ENCODE results near the gene SMKR1. TPM values are rescaled to one million over a fixed set of nuclear protein-coding genes. Genes with fewer than 3 reads are reported as not detected.

Gene SMKR1
- total and polyA plus RNA-seq, 2 experiments from 2014 or later = 3.6 TPM; not detected in 1

DNA sequence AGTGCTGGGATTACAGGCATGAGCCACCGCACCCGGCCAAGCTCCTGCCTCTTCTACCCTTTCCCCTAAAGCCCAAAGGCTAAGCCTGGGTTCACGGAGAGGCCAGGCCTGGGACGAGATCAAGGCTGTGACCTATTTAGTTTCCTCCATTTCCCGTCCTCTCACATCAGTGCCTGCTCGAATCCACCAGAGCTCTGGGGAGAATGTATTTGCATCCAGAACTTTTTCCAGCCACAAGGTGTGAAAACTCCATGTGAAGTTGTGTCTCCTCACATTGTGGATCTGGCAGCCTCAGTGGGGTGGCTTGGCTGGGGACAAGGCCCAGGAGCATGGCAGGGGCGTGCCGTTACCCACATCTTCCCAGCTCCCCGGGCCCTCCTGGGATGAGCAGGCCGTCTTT is 38.0 kb downstream of the SMKR1 start:
- DNase-seq (ENCODE audit: low read depth in 1 of 2, low spot score in 1 of 2) = no peak
- Histone ChIP-seq H3K9me3 (ENCODE audit: low read depth) (no peaks in the 10 kb centered on the region), H3K4me3 (no peak overlapping the region), H3K36me3 (no peaks in the 10 kb centered on the region), H3K27ac (no peak overlapping the region), H3K4me1 (ENCODE audit: low read depth) (no peaks in the 10 kb centered on the region), H3K27me3 (no peaks in the 10 kb centered on the region)
- TF ChIP-seq, protein P1, sequence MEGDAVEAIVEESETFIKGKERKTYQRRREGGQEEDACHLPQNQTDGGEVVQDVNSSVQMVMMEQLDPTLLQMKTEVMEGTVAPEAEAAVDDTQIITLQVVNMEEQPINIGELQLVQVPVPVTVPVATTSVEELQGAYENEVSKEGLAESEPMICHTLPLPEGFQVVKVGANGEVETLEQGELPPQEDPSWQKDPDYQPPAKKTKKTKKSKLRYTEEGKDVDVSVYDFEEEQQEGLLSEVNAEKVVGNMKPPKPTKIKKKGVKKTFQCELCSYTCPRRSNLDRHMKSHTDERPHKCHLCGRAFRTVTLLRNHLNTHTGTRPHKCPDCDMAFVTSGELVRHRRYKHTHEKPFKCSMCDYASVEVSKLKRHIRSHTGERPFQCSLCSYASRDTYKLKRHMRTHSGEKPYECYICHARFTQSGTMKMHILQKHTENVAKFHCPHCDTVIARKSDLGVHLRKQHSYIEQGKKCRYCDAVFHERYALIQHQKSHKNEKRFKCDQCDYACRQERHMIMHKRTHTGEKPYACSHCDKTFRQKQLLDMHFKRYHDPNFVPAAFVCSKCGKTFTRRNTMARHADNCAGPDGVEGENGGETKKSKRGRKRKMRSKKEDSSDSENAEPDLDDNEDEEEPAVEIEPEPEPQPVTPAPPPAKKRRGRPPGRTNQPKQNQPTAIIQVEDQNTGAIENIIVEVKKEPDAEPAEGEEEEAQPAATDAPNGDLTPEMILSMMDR (IDR thresholded peaks at IDR 0.05; ENCODE audit: low read depth, low read length) = no peak

DNA sequence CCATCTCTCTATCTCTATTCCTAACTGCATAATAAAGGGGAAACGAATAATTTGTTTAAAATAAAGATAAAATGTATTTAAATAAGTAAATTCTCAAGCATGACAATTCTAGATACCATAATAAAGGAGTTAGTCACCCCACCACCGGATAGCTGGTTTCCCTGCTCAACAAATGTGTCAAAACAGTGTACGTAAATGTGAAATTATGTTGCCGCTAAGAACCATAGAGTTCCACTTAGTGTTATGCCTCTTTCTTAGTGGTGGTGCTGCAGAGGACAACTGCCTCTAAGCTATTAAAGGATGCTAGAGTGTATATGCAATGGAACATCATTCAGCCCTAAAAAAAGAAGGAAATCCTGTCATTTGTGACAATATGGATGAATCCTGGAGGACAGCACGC is 42.4 kb downstream of the SMKR1 start:
- no peak for DNase-seq (ENCODE audit: low read depth in 1 of 2, low spot score in 1 of 2)
- Histone ChIP-seq H3K36me3 (no peaks in the 10 kb centered on the region), H3K27me3 (no peaks in the 10 kb centered on the region), H3K4me3 (no peak overlapping the region), H3K4me1 (ENCODE audit: low read depth) (no peaks in the 10 kb centered on the region), H3K9me3 (ENCODE audit: low read depth) (no peaks in the 10 kb centered on the region), H3K27ac (no peak overlapping the region)
- TF ChIP-seq, protein P1 (IDR thresholded peaks at IDR 0.05; ENCODE audit: low read depth, low read length) = no peak

DNA sequence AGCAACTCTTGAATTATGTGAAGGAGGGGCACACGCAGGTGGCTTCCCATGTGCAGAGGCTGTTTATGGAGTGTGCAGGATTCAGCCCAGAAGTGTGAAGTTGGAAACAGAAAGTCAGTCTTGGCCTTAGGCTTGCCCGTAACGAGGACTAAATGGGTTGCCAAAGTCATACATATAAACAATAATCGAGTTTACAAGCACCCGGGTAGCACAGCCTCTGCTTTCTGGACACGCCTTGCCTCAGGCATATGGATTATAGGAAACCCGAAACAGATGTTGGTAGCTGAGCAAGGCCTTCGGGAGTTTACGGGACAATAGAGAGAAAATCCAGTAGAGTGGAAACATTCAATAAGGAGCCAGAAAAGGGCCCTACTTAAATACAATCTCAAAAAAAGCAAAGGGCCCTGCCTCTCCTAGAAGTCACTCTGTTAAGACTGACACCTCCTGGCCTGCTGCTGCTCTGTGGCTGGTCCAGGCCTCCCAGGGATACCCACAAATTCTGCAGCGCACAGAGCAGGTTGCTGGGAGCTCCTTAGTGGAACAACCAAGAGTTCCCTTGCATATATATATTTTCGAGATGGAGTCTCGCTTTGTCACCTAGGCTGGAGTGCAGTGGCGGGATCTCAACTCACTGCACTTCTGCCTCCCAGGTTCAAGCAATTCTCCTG is 48.5 kb downstream of the SMKR1 start:
- Histone ChIP-seq H3K4me3 (no peak overlapping the region), H3K4me1 (ENCODE audit: low read depth) (no peaks in the 10 kb centered on the region), H3K27me3 (no peaks in the 10 kb centered on the region), H3K27ac (no peak overlapping the region), H3K36me3 (no peaks in the 10 kb centered on the region), H3K9me3 (ENCODE audit: low read depth) (no peaks in the 10 kb centered on the region)
- TF ChIP-seq, protein P1 (IDR thresholded peaks at IDR 0.05; ENCODE audit: low read depth, low read length) = no peak
- no peak for DNase-seq (ENCODE audit: low read depth in 1 of 2, low spot score in 1 of 2)

DNA sequence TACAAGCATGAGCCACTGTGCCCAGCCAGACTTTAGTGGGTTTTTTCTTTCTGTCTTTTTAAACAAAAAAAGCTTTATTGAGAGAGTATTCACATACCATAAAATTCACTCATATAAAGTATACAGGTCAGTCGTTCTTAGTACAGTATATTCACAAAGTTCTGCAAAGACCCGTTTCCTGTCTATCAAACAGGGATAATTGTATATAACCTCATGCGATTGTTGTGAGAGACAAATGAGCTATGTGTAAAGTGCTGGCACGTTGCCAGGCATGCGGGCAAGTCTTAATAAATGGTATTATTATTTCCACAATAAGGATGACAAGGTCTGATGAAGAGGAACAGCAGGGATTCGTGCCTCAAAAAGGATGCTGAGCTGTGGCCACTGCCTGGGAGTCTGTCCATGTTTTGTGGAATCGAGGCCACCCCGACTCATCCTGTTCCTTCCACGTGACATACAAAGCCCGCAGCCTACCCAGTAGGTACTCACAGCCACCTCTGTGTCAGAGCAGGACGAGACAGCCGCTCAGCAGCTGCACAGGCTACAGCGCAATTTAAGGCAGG is 51.6 kb downstream of the SMKR1 start:
- H3K9me3 ChIP-seq (ENCODE audit: low read depth) = no peaks in the 10 kb centered on the region
- no peaks in the 10 kb centered on the region for H3K27me3 ChIP-seq
- TF ChIP-seq, protein P1 (IDR thresholded peaks at IDR 0.05; ENCODE audit: low read depth, low read length) = no peak
- H3K4me1 ChIP-seq (ENCODE audit: low read depth) = peaks cover 4% of the 10 kb centered on the region
- H3K36me3 ChIP-seq = no peaks in the 10 kb centered on the region
- no peak overlapping the region for H3K4me3 ChIP-seq
- H3K27ac ChIP-seq = no peak overlapping the region
- no peak for DNase-seq (ENCODE audit: low read depth in 1 of 2, low spot score in 1 of 2)

DNA sequence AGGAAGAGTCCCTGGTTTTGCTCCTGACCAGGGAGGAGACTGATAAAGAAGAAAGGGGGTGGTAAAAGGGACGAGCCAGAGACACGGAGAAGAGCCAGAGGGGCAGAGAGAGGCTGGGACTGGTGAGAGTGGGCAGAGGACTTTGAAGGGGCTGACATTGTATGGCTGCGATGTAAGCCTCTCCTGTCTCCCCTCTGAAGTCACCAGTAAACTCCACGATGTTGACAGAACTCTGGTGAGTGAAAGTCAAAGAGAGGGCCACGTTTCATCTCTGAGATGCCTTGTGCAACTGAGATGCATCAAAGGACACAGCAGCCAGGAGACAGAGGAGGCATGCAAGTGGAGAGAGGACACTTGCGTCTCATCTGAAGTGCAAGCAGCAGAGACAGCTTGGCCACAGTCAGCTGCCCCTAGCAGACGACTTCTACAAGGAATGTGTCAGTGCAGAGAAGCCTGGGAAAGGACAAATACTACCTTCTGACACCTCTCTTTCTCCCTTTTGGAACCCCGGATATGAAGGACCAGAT is 54.3 kb downstream of the SMKR1 start:
- Histone ChIP-seq H3K27me3 (no peaks in the 10 kb centered on the region), H3K4me3 (no peak overlapping the region), H3K36me3 (no peaks in the 10 kb centered on the region), H3K4me1 (ENCODE audit: low read depth) (peaks cover 4% of the 10 kb centered on the region), H3K9me3 (ENCODE audit: low read depth) (no peaks in the 10 kb centered on the region), H3K27ac (no peak overlapping the region)
- no peak for DNase-seq (ENCODE audit: low read depth in 1 of 2, low spot score in 1 of 2)
- TF ChIP-seq, protein P1 (IDR thresholded peaks at IDR 0.05; ENCODE audit: low read depth, low read length) = no peak

All from cardiac muscle cell (in vitro differentiated cells and primary cell).